Measurements from ENCODE around the gene FAM120C. TPM values are rescaled to one million over a fixed set of nuclear protein-coding genes. Genes with fewer than 3 reads are reported as not detected.

Gene FAM120C
- 6.1 and 6.9 TPM in 2 replicates for total RNA-seq

GRCh38 chrX:54182864-54183613 lies at the start of gene FAM120C:
TSS of gene FAM120C (minus strand) at chrX:54183254. CDS start at chrX:54183198, 56 bp downstream.

GRCh38 chrX:54044126-54044876 lies 138.8 kb downstream of the FAM120C start, which contains the start of gene PHF8:
TSS of gene PHF8 (minus strand) at chrX:54044473. CDS start at chrX:54042728, 1,745 bp downstream.

Other genes starting within 250 kb of the FAM120C start
- gene PHF8, start 138.8 kb downstream of the FAM120C start, total RNA-seq: 9.5 and 11.7 TPM in 2 replicates
- 0.37 and 0.92 TPM in 2 replicates for gene WNK3, start 174.8 kb upstream of the FAM120C start, total RNA-seq

Data from airway epithelial cell (primary cell).